Vagina (tissue), 2 donors: ENCODE measurements around the gene GTF2H1. TPM values are rescaled to one million over a fixed set of nuclear protein-coding genes. Genes with fewer than 3 reads are reported as not detected.
A peak's percentile ranks its signal among the peaks of the same experiment; 100 is the strongest.

Source experiments
- DNase-seq, 2 donors: peaks; one replicate each; pipeline ENCODE4 v3.0.0-alpha.2; 2017; ENCODE audit errors: extremely low spot score in 2 of 2
- H3K27ac ChIP-seq: fragments of 200-600 bp; sonication (generic); one replicate; pipeline ENCODE4 v1.5.1; 2019
- H3K27me3 ChIP-seq: fragments of 200-600 bp; sonication (generic); one replicate; pipeline ENCODE4 v1.5.1; 2019
- H3K36me3 ChIP-seq, 2 donors: fragments of 200-600 bp; sonication (generic); one replicate each; pipeline ENCODE4 v1.5.1; 2017 to 2019
- H3K4me1 ChIP-seq: fragments of 200-600 bp; sonication (generic); one replicate; pipeline ENCODE4 v1.5.1; 2019
- H3K4me3 ChIP-seq, 2 donors: fragments of 200-600 bp; sonication (generic); 1 replicate in 1 of 2; 2 replicates in 1 of 2; pipeline ENCODE4 v1.5.1; 2016 to 2019
- H3K9me3 ChIP-seq: fragments of 200-600 bp; sonication (generic); one replicate; pipeline ENCODE4 v1.5.1; 2019
- CTCF ChIP-seq, 3 experiments: fragments of 450-650 bp in 2 of 3; fragments of 200-600 bp in 1 of 3; sonication (generic) in 1 of 3; IDR thresholded peaks; one replicate each; pipeline ENCODE4 v1.5.1; 2017 to 2019; ENCODE audit warnings: antibody characterized with exemption in 3 of 3, mild to moderate bottlenecking in 2 of 3, moderate library complexity in 2 of 3
- POLR2A ChIP-seq, 2 donors: fragments of 450-650 bp; IDR thresholded peaks; one replicate each; pipeline ENCODE4 v1.6.1; 2017; ENCODE audit warnings: antibody characterized with exemption in 2 of 2, mild to moderate bottlenecking in 2 of 2, moderate library complexity in 2 of 2
- POLR2AphosphoS5 ChIP-seq, 2 donors: sonication (generic); formaldehyde crosslinking; IDR thresholded peaks; one replicate each; pipeline ENCODE4 v1.9.0; 2017; ENCODE audit warnings: antibody characterized with exemption in 2 of 2, mild to moderate bottlenecking in 2 of 2, low read depth in 1 of 2; ENCODE audit not compliant: insufficient read depth in 1 of 2
- intact Hi-C: fragments of 100-400 bp; cut with DNase I; formaldehyde crosslinking; loops from one replicate; pipeline ENCODE4 v1.15.1; 2023
- total RNA-seq: library from RNA; depleted of rRNA; stranded (reverse); fragments of >200 nt; gene quantifications from one replicate; pipeline ENCODE4 v1.2.3, GENCODE V29; 2016

GTF2H1 gene
- total RNA-seq, 1 donor from 2014 or later, result 64.1 TPM

DNA sequence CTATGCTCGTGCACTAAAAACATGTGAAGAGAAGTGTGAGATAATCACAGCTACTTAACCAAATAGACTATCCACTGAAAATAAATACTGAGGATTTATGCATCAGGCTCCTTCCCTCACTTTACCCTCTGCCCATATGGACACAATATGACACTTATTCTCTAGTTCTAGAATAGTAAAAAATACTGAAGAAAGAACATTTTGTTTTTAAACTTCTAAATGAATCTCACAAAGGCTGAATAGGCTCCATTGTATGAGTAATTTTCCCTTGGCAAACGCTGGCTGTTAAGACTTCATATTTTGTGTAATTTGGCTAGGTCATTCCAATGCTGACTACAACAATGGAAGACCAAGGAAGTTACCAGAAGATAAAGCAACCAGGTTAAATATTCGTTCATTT is 10.4 kb upstream of the GTF2H1 start:
- Histone ChIP-seq H3K36me3 (peaks cover 0 to 28% of the 10 kb centered on the region in 2 donors), H3K4me1 (peaks cover 11% of the 10 kb centered on the region)

GRCh38 chr11:18312663-18313420 is 9.5 kb upstream of the GTF2H1 start:
- H3K4me3 ChIP-seq, result no peak overlapping the region
- no peak for DNase-seq
- H3K27me3 ChIP-seq, result no peaks in the 10 kb centered on the region
- no peaks in the 10 kb centered on the region for H3K9me3 ChIP-seq
- H3K27ac ChIP-seq, result peak overlapping the region; percentile 3
- TF ChIP-seq POLR2A (IDR thresholded peaks at IDR 0.05), result no peak
- H3K36me3 ChIP-seq, result peaks cover 0 to 28% of the 10 kb centered on the region in 2 donors
- intact Hi-C loops, result no loop called here
- H3K4me1 ChIP-seq, result peaks cover 11% of the 10 kb centered on the region

More for the DNA sequence above, 10.4 kb upstream of the GTF2H1 start:
- Histone ChIP-seq H3K27ac (peak overlapping the region; percentile 3), H3K4me3 (no peak overlapping the region), H3K9me3 (no peaks in the 10 kb centered on the region), H3K27me3 (no peaks in the 10 kb centered on the region)
- TF ChIP-seq CTCF (IDR thresholded peaks at IDR 0.05) (no peak), POLR2A (IDR thresholded peaks at IDR 0.05) (no peak), POLR2AphosphoS5 (IDR thresholded peaks at IDR 0.05; ENCODE audit: insufficient read depth in 1 of 2, low read depth in 1 of 2) (no peak)
- intact Hi-C loops, result no loop called here
- no peak for DNase-seq

GRCh38 chr11:18313965-18314763 is 8.2 kb upstream of the GTF2H1 start:
- Histone ChIP-seq H3K4me1 (peaks cover 11% of the 10 kb centered on the region), H3K4me3 (no peak overlapping the region), H3K36me3 (peaks cover 0 to 19% of the 10 kb centered on the region in 2 donors), H3K9me3 (no peaks in the 10 kb centered on the region), H3K27ac (no peak overlapping the region), H3K27me3 (no peaks in the 10 kb centered on the region)
- DNase-seq, result no peak
- intact Hi-C loops, result no loop called here
- TF ChIP-seq POLR2AphosphoS5 (IDR thresholded peaks at IDR 0.05; ENCODE audit: insufficient read depth in 1 of 2, low read depth in 1 of 2) (no peak), POLR2A (IDR thresholded peaks at IDR 0.05) (no peak), CTCF (IDR thresholded peaks at IDR 0.05) (no peak)

DNA sequence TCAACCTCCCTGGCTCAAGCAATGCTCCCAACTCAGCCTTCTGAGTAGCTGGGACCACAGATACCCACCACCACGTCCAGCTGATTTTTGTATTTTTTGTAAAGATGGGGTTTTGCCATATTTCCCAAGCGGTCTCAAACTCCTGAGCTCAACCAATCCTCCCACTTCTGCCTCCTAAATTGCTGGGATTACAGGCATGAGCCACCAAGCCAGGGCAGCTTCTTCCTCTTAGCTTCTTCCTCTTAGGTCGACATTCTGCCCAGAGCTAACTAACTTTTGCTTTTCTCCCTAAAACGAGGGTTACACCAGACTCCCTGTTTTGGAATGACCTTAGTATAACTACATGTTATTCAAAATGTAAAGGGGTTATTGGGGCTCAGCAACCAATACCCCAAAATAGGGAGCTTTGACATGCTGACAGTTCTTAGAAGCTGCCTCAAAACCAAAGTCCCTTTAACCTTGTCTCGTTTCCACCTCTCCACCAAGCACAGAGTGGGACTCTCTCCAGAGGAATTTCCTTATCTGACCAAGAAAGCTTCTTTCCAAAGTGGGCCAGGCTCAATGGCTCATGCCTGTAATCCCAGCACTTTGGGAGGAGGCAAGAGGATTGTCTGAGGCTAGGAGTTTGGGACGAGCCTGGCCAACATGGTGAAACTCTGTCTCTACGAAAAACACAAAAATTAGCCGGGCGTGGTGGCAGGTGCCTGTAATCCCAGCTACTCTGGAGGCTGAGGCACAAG is 7.4 kb upstream of the GTF2H1 start:
- H3K27me3 ChIP-seq, result no peaks in the 10 kb centered on the region
- peaks cover 16% of the 10 kb centered on the region for H3K4me1 ChIP-seq
- H3K36me3 ChIP-seq, result peaks cover 0 to 11% of the 10 kb centered on the region in 2 donors
- intact Hi-C loops, result no loop called here
- H3K9me3 ChIP-seq, result no peaks in the 10 kb centered on the region
- no peak overlapping the region for H3K4me3 ChIP-seq
- DNase-seq, result no peak
- TF ChIP-seq POLR2AphosphoS5 (IDR thresholded peaks at IDR 0.05; ENCODE audit: insufficient read depth in 1 of 2, low read depth in 1 of 2) (no peak), POLR2A (IDR thresholded peaks at IDR 0.05) (no peak), CTCF (IDR thresholded peaks at IDR 0.05) (no peak)
- no peak overlapping the region for H3K27ac ChIP-seq

GRCh38 chr11:18315893-18316292 is 6.5 kb upstream of the GTF2H1 start:
- no peak for DNase-seq
- Histone ChIP-seq H3K9me3 (no peaks in the 10 kb centered on the region), H3K27me3 (no peaks in the 10 kb centered on the region), H3K36me3 (peaks cover 0 to 3% of the 10 kb centered on the region in 2 donors), H3K4me3 (no peak overlapping the region), H3K4me1 (peaks cover 25% of the 10 kb centered on the region), H3K27ac (no peak overlapping the region)
- no peak for TF ChIP-seq CTCF (IDR thresholded peaks at IDR 0.05)
- TF ChIP-seq POLR2AphosphoS5 (IDR thresholded peaks at IDR 0.05; ENCODE audit: insufficient read depth in 1 of 2, low read depth in 1 of 2), result no peak
- intact Hi-C loops, result no loop called here
